GM21526 (cell line): Measurements from ENCODE around the gene MARS1.

ENCODE experiments used
- ATAC-seq: cut with Tn5 transposase; IDR thresholded peaks from one replicate; pipeline ENCODE4 v1.9.1; 2021; ENCODE audit warnings: moderate library complexity; ENCODE audit not compliant: unreplicated experiment, low FRiP score

MARS1 gene

DNA sequence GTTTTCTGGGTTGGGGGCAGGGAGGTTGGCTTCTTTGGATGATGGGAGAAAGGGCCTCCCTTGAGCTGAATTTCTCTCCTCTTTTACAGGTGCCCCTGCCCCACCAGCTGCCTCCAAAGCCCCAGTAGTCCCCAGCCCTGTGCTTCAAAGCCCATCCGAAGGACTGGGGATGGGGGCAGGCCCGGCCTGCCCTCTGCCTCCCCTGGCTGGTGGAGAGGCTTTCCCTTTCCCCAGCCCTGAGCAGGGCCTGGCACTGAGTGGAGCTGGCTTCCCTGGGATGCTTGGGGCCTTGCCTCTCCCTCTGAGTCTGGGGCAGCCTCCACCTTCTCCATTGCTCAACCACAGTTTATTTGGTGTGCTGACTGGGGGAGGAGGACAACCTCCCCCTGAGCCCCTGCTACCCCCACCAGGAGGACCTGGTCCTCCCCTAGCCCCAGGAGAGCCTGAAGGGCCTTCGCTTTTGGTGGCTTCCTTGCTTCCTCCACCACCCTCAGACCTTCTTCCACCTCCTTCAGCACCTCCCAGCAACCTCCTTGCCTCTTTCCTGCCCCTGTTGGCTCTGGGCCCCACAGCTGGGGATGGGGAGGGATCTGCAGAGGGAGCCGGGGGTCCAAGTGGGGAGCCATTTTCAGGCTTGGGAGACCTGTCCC lies 38.7 kb downstream of the MARS1 start:
- ATAC-seq, result no peak

DNA sequence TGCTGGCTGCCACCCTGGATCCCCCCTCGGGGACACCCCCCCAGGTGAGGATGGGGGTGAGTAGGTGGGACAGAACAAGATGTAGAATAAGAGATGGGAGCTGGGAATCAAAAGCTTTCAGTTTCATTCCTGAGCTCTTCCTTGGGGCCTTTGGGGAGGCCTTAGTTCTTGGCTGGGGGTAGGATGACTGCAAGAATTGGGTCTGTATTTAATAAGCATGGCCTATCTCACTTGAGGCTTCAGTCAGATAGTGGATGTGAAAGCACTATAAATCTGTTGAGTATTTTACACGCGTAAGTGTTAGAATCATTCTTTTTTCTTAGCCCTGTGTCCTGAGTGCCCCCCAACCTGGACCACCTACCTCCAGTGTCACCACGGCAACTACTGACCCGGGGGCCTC lies 39.3 kb downstream of the MARS1 start:
- no peak for ATAC-seq

DNA sequence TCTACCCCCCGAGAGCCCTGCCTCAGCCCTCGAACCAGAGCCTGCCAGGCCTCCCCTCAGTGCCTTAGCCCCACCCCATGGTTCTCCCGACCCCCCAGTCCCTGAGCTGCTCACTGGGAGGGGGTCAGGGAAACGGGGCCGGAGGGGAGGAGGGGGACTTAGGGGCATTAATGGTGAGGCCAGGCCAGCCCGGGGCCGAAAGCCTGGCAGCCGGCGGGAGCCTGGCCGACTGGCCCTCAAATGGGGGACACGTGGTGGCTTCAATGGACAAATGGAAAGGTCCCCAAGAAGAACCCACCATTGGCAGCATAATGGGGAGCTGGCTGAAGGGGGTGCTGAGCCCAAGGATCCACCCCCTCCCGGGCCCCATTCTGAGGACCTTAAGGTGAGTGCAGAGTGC lies 40.3 kb downstream of the MARS1 start:
- ATAC-seq, result no peak

DNA sequence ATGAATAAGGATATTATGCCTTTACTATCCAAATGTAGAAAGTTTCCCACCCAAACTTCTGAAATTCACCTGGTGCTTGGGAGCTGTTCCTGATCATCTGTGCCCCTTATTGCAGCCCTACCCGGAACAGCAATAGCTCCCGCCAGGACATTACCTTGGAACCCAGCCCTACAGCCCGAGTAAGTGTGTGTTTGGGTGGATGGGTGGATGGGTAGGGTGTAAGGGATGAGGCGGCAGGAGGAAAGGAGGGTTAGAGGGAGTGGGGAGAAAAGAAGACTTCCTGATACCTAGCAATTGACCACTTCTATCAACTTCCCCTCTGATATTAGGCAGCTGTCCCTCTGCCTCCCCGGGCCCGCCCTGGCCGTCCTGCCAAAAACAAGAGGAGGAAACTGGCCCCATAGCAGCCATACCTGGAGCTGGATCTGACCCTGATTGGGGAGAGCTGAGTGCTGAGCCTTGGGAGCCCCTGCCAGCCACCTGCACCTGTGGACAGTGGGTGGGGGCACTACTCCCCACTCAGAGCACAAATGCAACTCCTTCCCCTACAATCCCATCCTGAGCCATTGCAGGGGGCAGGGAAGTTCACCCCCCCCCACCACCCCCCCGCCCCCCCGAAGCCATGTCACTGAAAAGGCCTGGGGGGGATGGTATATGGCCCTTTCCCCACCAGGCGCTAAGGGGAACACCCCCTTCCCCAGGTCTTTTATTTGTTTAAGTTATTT lies 41.1 kb downstream of the MARS1 start:
- no peak for ATAC-seq

DNA sequence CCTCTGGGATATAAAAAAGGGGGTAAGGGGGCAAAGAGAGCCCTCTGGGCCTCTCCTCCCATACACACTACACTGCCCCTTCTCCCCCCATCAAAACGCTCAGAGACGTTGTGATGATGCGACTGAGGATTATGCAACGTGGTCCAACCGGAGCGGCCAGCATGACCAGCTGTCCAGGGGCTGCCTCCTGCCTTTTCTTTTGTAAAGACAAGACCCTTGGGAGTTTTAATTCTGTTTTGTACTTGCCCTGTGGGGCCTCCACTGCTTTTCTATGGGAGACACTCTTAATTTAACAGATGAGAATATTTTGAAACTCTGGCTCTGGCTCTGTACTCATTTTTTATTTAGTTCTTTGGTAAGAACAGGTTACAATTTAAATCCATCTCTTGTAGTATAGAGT lies 42.0 kb downstream of the MARS1 start:
- no peak for ATAC-seq

DNA sequence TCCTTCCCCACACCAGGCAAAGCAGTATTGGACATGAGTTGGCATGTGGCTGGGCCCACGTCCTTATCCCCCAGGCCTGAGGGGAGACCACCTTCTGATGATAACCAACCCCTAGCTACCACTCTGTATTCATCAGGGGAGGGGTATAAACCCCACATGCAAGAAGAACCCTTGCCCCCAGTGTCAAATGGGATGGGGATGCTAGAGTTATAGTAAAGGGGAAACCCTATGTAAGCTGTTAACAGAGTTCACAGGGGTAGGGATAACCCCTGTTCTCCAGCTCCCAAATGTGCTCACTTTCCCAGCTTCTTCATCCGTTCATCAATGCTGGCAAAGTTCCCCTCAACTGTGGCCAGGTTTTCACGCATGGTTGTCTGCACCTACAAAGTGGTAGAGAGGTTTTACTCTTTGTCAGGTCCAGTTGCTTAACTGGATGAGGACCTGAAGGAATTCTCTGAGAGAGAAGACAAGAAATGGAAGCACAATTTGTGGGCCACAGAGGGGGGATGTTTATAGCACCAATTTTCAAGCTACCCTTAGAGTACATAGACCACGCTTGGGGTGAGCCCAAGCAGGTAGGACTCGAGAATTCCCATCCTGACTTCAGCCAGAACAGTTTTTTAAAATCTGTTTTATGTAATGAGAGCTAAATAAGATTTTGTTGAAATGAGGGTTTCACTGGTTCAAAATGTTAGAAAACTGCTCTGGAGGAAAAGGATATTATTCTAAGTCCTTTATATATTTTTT lies 42.7 kb downstream of the MARS1 start:
- ATAC-seq, result no peak

DNA sequence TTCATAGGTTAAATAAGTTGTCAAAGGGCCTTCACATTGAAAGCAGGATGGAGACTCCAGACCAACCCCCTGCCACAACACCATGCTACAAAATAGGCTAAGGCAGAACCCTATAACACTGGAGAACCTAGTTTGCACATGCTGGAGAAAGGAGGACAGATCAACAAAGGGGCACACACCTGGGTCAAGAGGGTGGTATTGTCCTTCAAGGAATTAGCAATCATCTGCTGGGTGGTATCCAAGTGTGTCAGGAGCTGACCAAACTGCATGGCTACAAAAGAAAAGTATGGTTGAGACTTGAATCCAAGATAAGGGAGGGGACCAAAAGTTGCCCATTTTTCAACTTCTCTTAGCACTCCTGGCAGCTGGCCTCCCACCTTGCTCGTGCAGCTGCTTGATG lies 44.0 kb downstream of the MARS1 start:
- ATAC-seq, result no peak

DNA sequence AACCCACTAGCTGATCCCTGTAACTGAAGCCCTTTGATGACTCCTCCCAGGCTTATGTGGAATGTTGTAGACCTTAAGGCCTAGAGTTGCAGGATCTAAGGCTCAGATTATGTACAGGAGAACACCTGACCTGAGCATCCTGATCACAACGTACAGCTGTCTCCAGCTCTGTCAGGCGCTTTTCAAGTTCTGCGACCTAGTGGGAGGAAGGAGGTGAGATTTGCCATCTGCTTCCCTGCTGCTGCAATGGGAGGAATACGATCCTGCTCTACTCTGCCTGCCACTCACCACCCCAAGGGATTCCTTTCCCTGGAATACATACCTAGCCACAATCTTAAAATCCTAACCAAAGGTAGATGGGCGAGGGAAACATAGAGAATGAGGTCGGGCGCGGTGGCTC lies 45.2 kb downstream of the MARS1 start:
- ATAC-seq, result no peak

DNA sequence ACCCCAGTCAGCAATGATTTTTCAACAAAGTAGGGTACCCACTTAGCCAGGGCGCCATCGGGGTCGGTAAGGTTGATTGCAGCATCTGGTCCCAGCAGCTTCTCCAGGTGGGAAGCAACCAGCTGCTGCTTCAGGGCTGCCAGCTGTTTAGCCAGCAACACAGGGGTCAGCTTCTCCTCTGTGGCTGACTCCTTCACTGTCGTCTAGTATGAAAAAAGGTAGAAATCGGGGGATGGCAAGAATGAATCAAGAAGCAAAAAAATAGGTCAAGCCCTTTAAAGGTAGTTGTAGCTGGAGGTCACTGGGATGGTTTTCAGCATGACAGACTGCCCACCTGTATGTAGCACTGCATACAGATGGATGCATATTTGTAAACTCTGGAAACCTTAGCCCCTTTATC lies 46.4 kb downstream of the MARS1 start:
- ATAC-seq, result no peak

DNA sequence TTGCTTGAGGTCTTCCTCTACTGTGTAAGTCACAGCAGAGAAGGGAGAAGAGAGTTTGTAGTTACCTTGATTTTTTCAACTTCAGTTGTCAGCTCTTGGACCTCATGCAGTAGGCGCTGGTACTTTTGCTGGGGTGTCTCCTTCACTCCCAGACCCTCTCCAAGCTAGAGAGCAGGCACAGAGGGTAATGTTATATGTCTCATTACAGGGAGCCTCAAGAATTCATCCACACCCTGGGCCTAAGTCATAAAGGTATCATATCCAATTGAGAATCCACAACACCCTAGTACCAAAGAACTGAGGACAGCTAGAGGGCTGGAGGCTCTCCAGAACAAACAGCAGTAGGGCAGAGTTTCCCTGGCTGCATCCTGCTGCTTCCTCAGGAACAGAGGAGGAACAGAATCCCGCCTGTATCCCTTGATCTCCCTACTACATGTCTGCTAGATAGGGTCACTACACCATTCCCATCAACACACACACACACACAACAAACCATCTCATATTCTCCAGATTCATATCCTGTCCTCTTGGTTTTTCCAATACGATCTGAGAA lies 47.2 kb downstream of the MARS1 start:
- no peak for ATAC-seq

DNA sequence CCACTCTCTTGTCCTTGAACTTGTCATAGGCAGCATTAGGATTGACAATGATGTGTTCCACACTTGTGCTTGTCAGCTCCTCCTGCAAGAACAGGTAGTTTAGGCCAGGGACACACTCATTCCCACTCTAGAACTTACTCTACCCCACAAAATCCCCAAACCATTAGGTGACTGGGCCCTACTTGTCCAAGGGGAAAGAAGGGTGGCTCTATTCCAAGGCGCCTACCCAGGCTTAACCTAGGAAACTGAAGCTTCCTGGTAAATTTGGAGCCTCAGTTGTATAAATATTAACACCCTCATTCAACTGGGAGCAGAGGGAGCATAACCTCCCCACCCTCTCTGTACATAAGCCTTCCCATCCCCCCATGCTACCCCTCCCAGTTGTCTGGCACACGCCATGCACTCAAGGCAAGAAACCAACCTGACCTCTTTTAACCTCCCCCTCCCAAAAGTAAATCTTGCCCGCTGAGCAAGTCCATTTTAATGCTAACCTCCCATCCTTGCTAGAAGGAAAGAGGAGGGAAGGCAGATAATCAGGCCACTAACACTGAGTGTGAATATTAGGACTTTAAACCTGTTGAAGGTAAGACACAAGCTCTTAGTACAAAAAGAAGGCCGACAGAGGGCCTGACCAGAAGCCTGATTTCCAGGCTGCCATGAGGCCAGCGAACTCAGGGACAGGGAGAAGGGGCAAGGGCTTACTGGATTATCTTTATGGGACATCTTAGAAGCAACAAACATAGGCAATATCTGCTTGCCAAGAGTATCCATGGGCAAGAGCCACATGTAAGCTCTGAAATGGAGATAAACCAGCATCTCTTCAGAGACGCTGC lies 48.1 kb downstream of the MARS1 start:
- ATAC-seq, result no peak

DNA sequence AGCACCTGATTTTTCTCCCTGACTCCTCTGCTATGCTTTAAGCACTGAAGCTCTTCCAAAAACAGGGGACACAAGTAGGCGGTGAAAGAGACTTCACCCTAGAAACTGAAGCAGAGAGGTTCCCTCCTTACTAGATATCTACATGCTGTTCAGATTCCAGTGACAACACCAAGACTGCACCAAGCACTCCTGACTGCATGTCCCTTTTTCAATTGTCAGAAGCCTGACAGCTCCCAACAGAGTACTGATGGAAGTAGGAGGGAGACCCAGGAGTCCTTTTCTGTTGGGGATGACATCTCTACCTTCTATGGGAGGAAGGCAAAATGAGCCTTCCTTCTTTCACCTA lies 48.7 kb downstream of the MARS1 start:
- no peak for ATAC-seq

DNA sequence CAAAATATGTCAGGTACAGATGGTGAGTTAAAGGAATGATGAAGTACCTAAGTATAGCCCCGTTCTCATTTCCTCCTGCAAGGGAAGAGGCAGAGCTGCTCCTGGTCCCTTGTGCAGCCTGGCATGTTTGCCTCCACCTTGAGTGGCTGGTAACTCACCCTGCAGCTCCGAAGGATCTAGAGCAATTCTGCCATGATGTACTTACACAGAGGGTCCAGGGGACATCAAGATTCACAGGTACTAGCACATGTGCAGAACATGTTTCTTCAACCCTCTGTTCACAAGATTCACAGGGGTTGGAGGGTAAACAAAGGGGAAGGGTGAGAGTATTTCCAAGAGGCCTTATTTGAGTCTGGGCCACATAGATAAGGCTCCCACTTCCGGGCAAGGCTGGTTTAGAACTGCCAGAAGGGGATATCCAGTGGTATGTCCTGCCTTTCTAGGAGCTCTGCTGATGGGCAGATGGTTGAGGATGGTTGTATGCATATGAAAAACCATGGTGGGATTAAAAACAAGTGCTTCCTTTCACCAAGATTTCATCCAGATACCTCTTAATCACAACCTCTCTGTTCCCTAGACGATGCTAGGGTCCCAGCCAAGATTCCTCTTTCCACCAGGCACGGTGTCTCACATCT lies 51.4 kb downstream of the MARS1 start:
- no peak for ATAC-seq

DNA sequence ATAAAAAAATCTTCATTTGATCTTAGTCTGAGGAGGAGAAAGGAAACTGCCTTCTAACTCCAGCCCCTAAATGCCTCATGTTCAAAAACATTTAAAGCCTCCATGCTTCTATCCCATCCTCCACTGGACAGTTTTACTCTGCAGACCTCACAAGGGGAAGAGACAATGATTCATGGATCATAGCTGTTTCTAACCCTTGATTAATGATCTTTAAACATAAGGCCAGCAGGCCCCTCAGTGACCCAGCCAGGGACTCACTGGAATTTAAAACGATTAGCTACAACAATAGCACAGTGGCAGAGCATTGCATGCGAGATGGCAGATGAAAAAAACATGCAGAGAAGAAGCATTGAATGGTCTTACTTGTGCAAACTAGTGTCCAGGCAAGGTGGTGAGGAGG lies 53.1 kb downstream of the MARS1 start:
- no peak for ATAC-seq

DNA sequence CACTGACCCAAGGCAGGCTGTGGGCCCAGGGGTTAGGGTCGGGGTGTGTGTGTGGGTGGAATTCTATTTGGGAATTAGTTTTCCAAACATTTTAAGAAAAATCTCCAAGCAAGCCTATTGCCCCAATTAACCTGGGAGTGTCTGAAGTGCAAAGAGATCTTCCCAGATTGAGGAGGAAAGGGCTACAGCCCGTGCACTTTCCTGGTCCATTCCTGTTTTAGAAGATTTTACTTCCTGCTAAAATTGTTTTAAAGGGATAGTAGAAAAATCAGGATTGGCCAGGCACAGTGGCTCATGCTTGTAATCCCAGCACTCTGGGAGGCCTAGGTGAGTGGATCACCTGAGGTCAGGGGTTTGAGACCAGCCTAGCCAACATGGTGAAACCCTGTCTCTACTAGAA lies 53.8 kb downstream of the MARS1 start:
- no peak for ATAC-seq

DNA sequence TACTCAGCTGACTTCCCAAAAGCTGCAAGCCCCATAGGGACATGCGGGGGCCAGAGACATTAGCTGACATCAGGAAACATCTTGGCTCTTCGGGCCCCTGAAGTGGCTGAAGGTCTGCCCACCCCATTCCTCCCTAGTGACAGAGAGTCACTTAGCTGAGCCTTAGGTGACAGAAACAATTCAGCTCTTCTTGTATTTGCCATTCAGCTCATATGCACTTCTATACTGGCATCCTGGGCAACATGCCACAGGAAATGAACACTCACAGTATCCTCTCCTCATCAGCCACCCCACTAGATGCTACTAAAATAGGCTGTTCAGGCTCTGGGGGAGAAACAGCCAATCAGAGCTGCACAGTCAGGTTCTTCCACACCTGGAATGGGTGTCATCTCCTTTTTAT lies 55.7 kb downstream of the MARS1 start:
- no peak for ATAC-seq

DNA sequence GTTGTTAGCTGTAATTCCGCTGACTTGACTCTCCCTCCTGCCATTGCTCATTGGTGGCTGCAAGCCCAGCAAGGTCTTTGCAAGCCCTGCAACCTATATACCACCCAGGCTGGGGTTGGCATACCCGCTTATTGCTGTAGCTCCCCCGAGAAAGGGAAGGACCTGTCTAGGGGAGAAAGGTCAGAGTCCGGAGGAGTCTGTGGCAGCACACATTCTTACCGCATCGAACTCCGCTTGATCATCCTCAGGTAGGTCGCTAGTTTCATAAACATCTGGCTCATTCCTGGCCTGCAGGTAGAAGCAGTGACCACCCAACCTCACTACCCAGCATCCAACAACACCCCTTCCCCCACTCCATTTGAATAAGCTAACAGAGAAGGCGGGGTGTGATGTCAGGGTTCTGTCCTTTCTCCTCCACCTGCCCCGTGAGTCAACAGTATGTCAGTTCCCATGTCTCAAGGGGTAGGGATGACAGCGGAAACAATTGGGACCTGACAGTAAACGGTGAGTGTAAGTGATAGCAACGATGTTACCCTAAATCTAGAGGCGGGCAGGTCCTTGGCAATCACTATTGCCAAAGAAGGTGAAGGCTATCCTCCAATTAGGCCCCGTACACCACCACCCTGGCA lies 58.1 kb downstream of the MARS1 start:
- ATAC-seq, result no peak

DNA sequence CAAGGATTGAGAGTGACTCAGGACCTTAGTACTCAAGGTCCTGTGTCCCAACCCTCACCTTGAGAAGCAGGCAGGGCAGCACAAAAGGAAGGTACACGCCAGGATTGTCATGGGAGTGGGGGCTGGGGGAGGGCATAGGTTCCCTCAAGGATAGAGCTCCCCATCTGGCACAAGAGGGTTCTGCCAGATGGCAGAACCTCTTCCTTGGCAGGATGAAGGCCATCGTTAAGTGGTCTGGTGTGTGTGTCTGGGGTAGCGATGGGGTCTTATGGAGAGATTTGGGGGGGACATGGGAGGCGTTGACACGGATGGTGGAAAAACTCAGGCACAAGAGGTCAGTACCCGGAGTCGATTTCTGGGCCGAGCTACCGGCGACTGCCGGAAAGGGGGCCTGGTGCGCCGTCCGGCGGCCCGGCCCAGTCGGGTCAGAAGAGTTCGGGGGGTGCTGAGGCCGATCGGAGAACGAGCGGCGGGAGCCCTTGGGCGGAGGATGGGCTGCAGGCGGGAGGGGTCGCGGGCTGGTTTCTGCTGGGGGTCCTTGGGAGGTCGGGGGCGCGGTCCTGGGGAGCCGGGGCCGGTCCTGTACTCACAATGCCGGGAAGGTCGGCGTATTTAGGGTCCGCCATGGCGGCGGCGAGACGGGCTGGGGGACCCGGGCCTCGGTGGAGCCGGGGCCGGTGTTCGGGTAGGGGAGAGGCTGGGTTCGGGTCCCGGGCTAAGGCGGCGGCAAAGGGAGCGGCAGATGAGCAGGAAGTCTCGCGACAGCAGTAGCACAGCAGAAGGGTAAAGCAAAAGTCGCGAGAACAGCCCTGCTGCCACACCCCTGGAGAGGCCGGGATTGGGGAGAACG lies 58.8 kb downstream of the MARS1 start, which contains the start of gene DCTN2:
Gene DCTN2, minus strand, starts transcription at position 755 of the 850 bp plus-strand sequence. Its CDS starts 129 bp downstream, at position 626.
- ATAC-seq, result peak; percentile 96
